Measurements from ENCODE around the gene SEPTIN2. TPM values are rescaled to one million over a fixed set of nuclear protein-coding genes. Genes with fewer than 3 reads are reported as not detected.
"Not testable (repeated sequence)": the region's sequence is repeated elsewhere in the genome, so short reads cannot be mapped to it uniquely, and the experiment has no call there.

The SEPTIN2 gene
- total and polyA plus RNA-seq, 5 experiments from 2014 or later, result 143 to 309 (median 182) TPM

- Mint-ChIP-seq H3K27ac (peak overlapping the region in 2 of 10 donors; percentile 36 to 48), H3K4me1 (peaks cover 38 to 70% (median 68%) of the 10 kb centered on the region in 4 donors), H3K36me3 (peaks cover 0 to 48% (median 7%) of the 10 kb centered on the region in 3 donors), H3K4me3 (peak overlapping the region in 8 of 10 donors; percentile 4 to 100 (median 74))
- not testable (repeated sequence) for DNase-seq, H3K27me3 Mint-ChIP-seq, ATAC-seq, H3K9me3 Mint-ChIP-seq
- POLR2A ChIA-PET, result interaction anchor here (1.0 kb wide), 1 partner anchor 20 kb away, joined by 3 read pairs; no protein-coding TSS in a partner anchor
Observed at GRCh38 chr2:241318830-241319229, 3.1 kb downstream of the SEPTIN2 start.

- POLR2A ChIA-PET, result no interaction called here
- Mint-ChIP-seq H3K36me3 (peaks cover 0 to 61% (median 10%) of the 10 kb centered on the region in 3 donors), H3K27ac (peak overlapping the region in 7 of 10 donors; percentile 3 to 82 (median 44)), H3K27me3 (peaks cover 0 to 2% (median 0%) of the 10 kb centered on the region in 5 donors), H3K4me3 (peak overlapping the region in 8 of 10 donors; percentile 2 to 67 (median 56)), H3K4me1 (peaks cover 40 to 78% (median 73%) of the 10 kb centered on the region in 4 donors), H3K9me3 (peaks cover 0 to 2% (median 0%) of the 10 kb centered on the region in 9 donors)
- DNase-seq, result no peak
- ATAC-seq, result no peak
Observed at GRCh38 chr2:241320394-241320793, 4.7 kb downstream of the SEPTIN2 start.

- POLR2A ChIA-PET, result no interaction called here
- DNase-seq, result no peak
- Mint-ChIP-seq H3K27me3 (no peaks in the 10 kb centered on the region), H3K4me1 (peaks cover 40 to 79% (median 74%) of the 10 kb centered on the region in 4 donors), H3K4me3 (peak overlapping the region in 7 of 10 donors; percentile 4 to 62 (median 16)), H3K9me3 (no peaks in the 10 kb centered on the region), H3K27ac (peak overlapping the region in 5 of 10 donors; percentile 3 to 76 (median 34)), H3K36me3 (peaks cover 0 to 67% (median 10%) of the 10 kb centered on the region in 3 donors)
- ATAC-seq, result no peak
Observed at GRCh38 chr2:241321033-241321432, 5.3 kb downstream of the SEPTIN2 start.

GRCh38 chr2:241321886-241322285 lies 6.2 kb downstream of the SEPTIN2 start:
- H3K4me1 Mint-ChIP-seq, result peaks cover 38 to 76% (median 70%) of the 10 kb centered on the region in 4 donors
- no peak for ATAC-seq
- DNase-seq, result no peak
- H3K4me3 Mint-ChIP-seq, result peak overlapping the region in 2 of 10 donors; percentile 34 to 48
- H3K27ac Mint-ChIP-seq, result peak overlapping the region in 3 of 10 donors; percentile 3 to 53 (median 38)
- POLR2A ChIA-PET, result interaction anchor here (0.7 kb wide), 1 partner anchor 228 kb away, joined by 3 read pairs; no protein-coding TSS in a partner anchor
- H3K9me3 Mint-ChIP-seq, result no peaks in the 10 kb centered on the region
- H3K36me3 Mint-ChIP-seq, result peaks cover 0 to 73% (median 13%) of the 10 kb centered on the region in 3 donors
- H3K27me3 Mint-ChIP-seq, result no peaks in the 10 kb centered on the region

GRCh38 chr2:241323778-241324177 lies 8.1 kb downstream of the SEPTIN2 start:
- peaks cover 0 to 72% (median 25%) of the 10 kb centered on the region in 3 donors for H3K36me3 Mint-ChIP-seq
- peak overlapping the region in 2 of 10 donors; percentile 0 to 18 for H3K27ac Mint-ChIP-seq
- no peak for ATAC-seq
- H3K27me3 Mint-ChIP-seq, result no peaks in the 10 kb centered on the region
- DNase-seq, result no peak
- peaks cover 29 to 60% (median 52%) of the 10 kb centered on the region in 4 donors for H3K4me1 Mint-ChIP-seq
- POLR2A ChIA-PET, result no interaction called here
- no peaks in the 10 kb centered on the region for H3K9me3 Mint-ChIP-seq
- H3K4me3 Mint-ChIP-seq, result no peak overlapping the region

GRCh38 chr2:241324775-241325174 lies 9.1 kb downstream of the SEPTIN2 start:
- Mint-ChIP-seq H3K4me3 (peak overlapping the region in 1 of 10 donors; percentile 9), H3K36me3 (peaks cover 0 to 75% (median 22%) of the 10 kb centered on the region in 3 donors), H3K27me3 (no peaks in the 10 kb centered on the region), H3K9me3 (no peaks in the 10 kb centered on the region), H3K4me1 (peaks cover 29 to 51% (median 44%) of the 10 kb centered on the region in 4 donors), H3K27ac (no peak overlapping the region)
- ATAC-seq (no peak), DNase-seq (no peak)
- POLR2A ChIA-PET, result interaction anchor here (0.7 kb wide), 1 partner anchor 733 kb away, joined by 7 read pairs; no protein-coding TSS in a partner anchor

GRCh38 chr2:241325257-241325656 lies 9.5 kb downstream of the SEPTIN2 start:
- Mint-ChIP-seq H3K4me1 (peaks cover 26 to 46% (median 41%) of the 10 kb centered on the region in 4 donors), H3K27me3 (no peaks in the 10 kb centered on the region), H3K36me3 (peaks cover 0 to 71% (median 19%) of the 10 kb centered on the region in 3 donors), H3K4me3 (no peak overlapping the region), H3K9me3 (no peaks in the 10 kb centered on the region), H3K27ac (peak overlapping the region in 2 of 10 donors; percentile 25 to 42)
- DNase-seq (no peak), ATAC-seq (no peak)
- POLR2A ChIA-PET, result no interaction called here

- POLR2A ChIA-PET, result interaction anchor here (1.0 kb wide), 1 partner anchor 15 kb away, joined by 3 read pairs; the partner anchor contains the start of gene HDLBP
- DNase-seq (no peak), ATAC-seq (no peak)
- Mint-ChIP-seq H3K27ac (peak overlapping the region in 3 of 10 donors; percentile 32 to 54 (median 43)), H3K4me1 (peaks cover 6 to 17% (median 10%) of the 10 kb centered on the region in 4 donors), H3K4me3 (no peak overlapping the region), H3K27me3 (no peaks in the 10 kb centered on the region), H3K36me3 (peaks cover 0 to 75% (median 15%) of the 10 kb centered on the region in 3 donors), H3K9me3 (no peaks in the 10 kb centered on the region)
Observed at GRCh38 chr2:241329669-241330615, 14.2 kb downstream of the SEPTIN2 start.

- no peaks in the 10 kb centered on the region for H3K9me3 Mint-ChIP-seq
- peaks cover 0 to 14% (median 5%) of the 10 kb centered on the region in 4 donors for H3K4me1 Mint-ChIP-seq
- H3K27ac Mint-ChIP-seq, result peak overlapping the region in 1 of 10 donors; percentile 54
- POLR2A ChIA-PET, result interaction anchor here (1.0 kb wide), 1 partner anchor 16 kb away, joined by 3 read pairs; the partner anchor contains the start of gene HDLBP
- ATAC-seq, result no peak
- no peak for DNase-seq
- H3K27me3 Mint-ChIP-seq, result no peaks in the 10 kb centered on the region
- no peak overlapping the region for H3K4me3 Mint-ChIP-seq
- peaks cover 0 to 74% (median 15%) of the 10 kb centered on the region in 3 donors for H3K36me3 Mint-ChIP-seq
Observed at GRCh38 chr2:241330616-241330981, 14.9 kb downstream of the SEPTIN2 start.

GRCh38 chr2:241334813-241335212 lies 19.1 kb downstream of the SEPTIN2 start:
- H3K36me3 Mint-ChIP-seq, result peaks cover 4 to 80% (median 10%) of the 10 kb centered on the region in 3 donors
- no peaks in the 10 kb centered on the region for H3K9me3 Mint-ChIP-seq
- no peak overlapping the region for H3K4me3 Mint-ChIP-seq
- no peak for ATAC-seq
- peak overlapping the region in 1 of 10 donors; percentile 48 for H3K27ac Mint-ChIP-seq
- DNase-seq, result no peak
- POLR2A ChIA-PET, result no interaction called here
- no peaks in the 10 kb centered on the region for H3K27me3 Mint-ChIP-seq
- peaks cover 6 to 17% (median 14%) of the 10 kb centered on the region in 4 donors for H3K4me1 Mint-ChIP-seq

- H3K4me3 Mint-ChIP-seq, result peak overlapping the region in 1 of 10 donors; percentile 36
- POLR2A ChIA-PET, result interaction anchor here (0.6 to 1.7 kb wide), 2 partner anchors 13 to 24 kb away, joined by 4 to 8 read pairs; partner anchors contain the start of genes HDLBP and SEPTIN2
- H3K27me3 Mint-ChIP-seq, result no peaks in the 10 kb centered on the region
- H3K27ac Mint-ChIP-seq, result peak overlapping the region in 8 of 10 donors; percentile 18 to 92 (median 58)
- no peaks in the 10 kb centered on the region for H3K9me3 Mint-ChIP-seq
- H3K4me1 Mint-ChIP-seq, result peaks cover 20 to 34% (median 29%) of the 10 kb centered on the region in 4 donors
- peaks cover 4 to 88% (median 19%) of the 10 kb centered on the region in 3 donors for H3K36me3 Mint-ChIP-seq
- DNase-seq (no peak), ATAC-seq (no peak)
Observed at GRCh38 chr2:241339839-241340630, 24.3 kb downstream of the SEPTIN2 start.
